ENCODE results near the gene KCNJ11.

KCNJ11 gene

GRCh38 chr11:17396598-17397310 is 8.3 kb upstream of the KCNJ11 start:
- H3K27ac ChIP-seq: no peak overlapping the region
- TF ChIP-seq CTCF (IDR thresholded peaks at IDR 0.05): no peak
- TF ChIP-seq ZFX (IDR thresholded peaks at IDR 0.05; ENCODE audit: borderline replicate concordance): no peak

GRCh38 chr11:17395978-17396377 is 7.5 kb upstream of the KCNJ11 start:
- TF ChIP-seq CTCF (IDR thresholded peaks at IDR 0.05): no peak
- no peak for TF ChIP-seq ZFX (IDR thresholded peaks at IDR 0.05; ENCODE audit: borderline replicate concordance)
- H3K27ac ChIP-seq: no peak overlapping the region

GRCh38 chr11:17395554-17395961 is 7.1 kb upstream of the KCNJ11 start:
- H3K27ac ChIP-seq: no peak overlapping the region

GRCh38 chr11:17394743-17395390 is 6.4 kb upstream of the KCNJ11 start:
- TF ChIP-seq ZFX (IDR thresholded peaks at IDR 0.05; ENCODE audit: borderline replicate concordance): no peak
- TF ChIP-seq CTCF (IDR thresholded peaks at IDR 0.05): no peak
- H3K27ac ChIP-seq: no peak overlapping the region

More at GRCh38 chr11:17395554-17395961, 7.1 kb upstream of the KCNJ11 start:
- no peak for TF ChIP-seq ZFX (IDR thresholded peaks at IDR 0.05; ENCODE audit: borderline replicate concordance)
- TF ChIP-seq CTCF (IDR thresholded peaks at IDR 0.05): no peak

- TF ChIP-seq CTCF (IDR thresholded peaks at IDR 0.05): no peak
- TF ChIP-seq ZFX (IDR thresholded peaks at IDR 0.05; ENCODE audit: borderline replicate concordance): no peak
- no peak overlapping the region for H3K27ac ChIP-seq
Observed at GRCh38 chr11:17393472-17393871, 5.0 kb upstream of the KCNJ11 start.

GRCh38 chr11:17392872-17393271 is 4.4 kb upstream of the KCNJ11 start:
- H3K27ac ChIP-seq: no peak overlapping the region
- no peak for TF ChIP-seq CTCF (IDR thresholded peaks at IDR 0.05)
- no peak for TF ChIP-seq ZFX (IDR thresholded peaks at IDR 0.05; ENCODE audit: borderline replicate concordance)
